Lower leg skin (tissue), 3 donors: ENCODE data around the gene RAP1GDS1.
"Not testable (repeated sequence)": the region's sequence is repeated elsewhere in the genome, so short reads cannot be mapped to it uniquely, and the experiment has no call there.

Source experiments
- CTCF ChIP-seq, 3 donors: fragments of 450-650 bp; IDR thresholded peaks; one replicate each; pipeline ENCODE4 v1.5.1; 2016; ENCODE audit warnings: antibody characterized with exemption in 3 of 3, mild to moderate bottlenecking in 3 of 3, moderate library complexity in 2 of 3
- POLR2A ChIP-seq, 2 donors: fragments of 450-650 bp; IDR thresholded peaks; one replicate each; pipeline ENCODE4 v1.6.1; 2016 to 2017; ENCODE audit warnings: antibody characterized with exemption in 2 of 2, mild to moderate bottlenecking in 1 of 2, moderate library complexity in 1 of 2

GRCh38 chr4:98368000-98368399 is 106.8 kb downstream of the RAP1GDS1 start:
- not testable (repeated sequence) for TF ChIP-seq POLR2A, CTCF (IDR thresholded peaks at IDR 0.05)
